Lower lobe of right lung (tissue), 2 donors: ENCODE measurements around the gene TPRG1L. TPM values are rescaled to one million over a fixed set of nuclear protein-coding genes. Genes with fewer than 3 reads are reported as not detected.
"Not testable (repeated sequence)": the region's sequence is repeated elsewhere in the genome, so short reads cannot be mapped to it uniquely, and the experiment has no call there.

Experiments
- ATAC-seq, 2 donors: fragments of 200-7000 bp; cut with Tn5 transposase; one replicate each; pipeline ENCODE4 v1.9.1; 2020 to 2022; ENCODE audit warnings: mild to moderate bottlenecking in 2 of 2, moderate library complexity in 2 of 2
- DNase-seq: peaks from one replicate; pipeline ENCODE4 v3.0.0-alpha.2; 2020
- H3K27ac ChIP-seq: fragments of 200-600 bp; one replicate; pipeline ENCODE4 v1.8.0; 2022
- H3K27me3 ChIP-seq: fragments of 200-600 bp; one replicate; pipeline ENCODE4 v1.8.0; 2022; ENCODE audit warnings: low read depth
- H3K36me3 ChIP-seq: fragments of 200-600 bp; one replicate; pipeline ENCODE4 v1.8.0; 2022; ENCODE audit warnings: mild to moderate bottlenecking
- H3K4me1 ChIP-seq: fragments of 200-600 bp; one replicate; pipeline ENCODE4 v1.8.0; 2022
- H3K4me3 ChIP-seq: fragments of 200-600 bp; one replicate; pipeline ENCODE4 v1.8.0; 2022; ENCODE audit warnings: mild to moderate bottlenecking
- H3K9me3 ChIP-seq: fragments of 200-600 bp; one replicate; pipeline ENCODE4 v1.8.0; 2022
- CTCF ChIP-seq: fragments of 200-600 bp; IDR thresholded peaks from one replicate; pipeline ENCODE4 v1.8.0; 2022; ENCODE audit warnings: antibody characterized with exemption, mild to moderate bottlenecking
- intact Hi-C: fragments of 100-400 bp; cut with DNase I; formaldehyde crosslinking; loops from one replicate; pipeline ENCODE4 v1.11.0; 2022
- total RNA-seq: library from RNA; stranded (reverse); fragmentation: NEBNext Ultra II Directional; extraction: Animal tissue kit (Norgen Biotek cat#: 25700); gene quantifications from one replicate; pipeline ENCODE4 v1.2.1, GENCODE V29; 2021
- donor health status: DM: no; HTN: yes; CAD: no; lungs with severe emphysema.

TPRG1L gene
- total RNA-seq, 1 donor from 2014 or later: 46.1 TPM

- no peak for TF ChIP-seq CTCF
- ATAC-seq (no peak), DNase-seq (no peak)
- Histone ChIP-seq H3K27ac (no peak overlapping the region), H3K4me3 (no peak overlapping the region), H3K9me3 (no peaks in the 10 kb centered on the region), H3K4me1 (peaks cover 11% of the 10 kb centered on the region), H3K27me3 (no peaks in the 10 kb centered on the region), H3K36me3 (no peaks in the 10 kb centered on the region)
- intact Hi-C loops: no loop called here
Observed at GRCh38 chr1:3578433-3578805, 46.4 kb upstream of the TPRG1L start.

GRCh38 chr1:3578906-3579305 is 45.9 kb upstream of the TPRG1L start:
- no peak for ATAC-seq
- Histone ChIP-seq H3K9me3 (no peaks in the 10 kb centered on the region), H3K4me1 (peaks cover 6% of the 10 kb centered on the region), H3K27ac (no peak overlapping the region), H3K4me3 (no peak overlapping the region), H3K36me3 (no peaks in the 10 kb centered on the region), H3K27me3 (no peaks in the 10 kb centered on the region)
- no peak for TF ChIP-seq CTCF
- DNase-seq: no peak
- intact Hi-C loops: no loop called here

- H3K36me3 ChIP-seq: no peaks in the 10 kb centered on the region
- peaks cover 5% of the 10 kb centered on the region for H3K4me1 ChIP-seq
- DNase-seq (no peak), ATAC-seq (no peak)
- H3K27ac ChIP-seq: no peak overlapping the region
- intact Hi-C loops: no loop called here
- no peak overlapping the region for H3K4me3 ChIP-seq
- H3K9me3 ChIP-seq: no peaks in the 10 kb centered on the region
- TF ChIP-seq CTCF: no peak
- no peaks in the 10 kb centered on the region for H3K27me3 ChIP-seq
Observed at GRCh38 chr1:3579626-3580025, 45.2 kb upstream of the TPRG1L start.

- peaks cover 5% of the 10 kb centered on the region for H3K4me1 ChIP-seq
- ATAC-seq (no peak), DNase-seq (no peak)
- intact Hi-C loops: no loop called here
- H3K9me3 ChIP-seq: no peaks in the 10 kb centered on the region
- H3K27me3 ChIP-seq: no peaks in the 10 kb centered on the region
- no peak overlapping the region for H3K4me3 ChIP-seq
- no peak overlapping the region for H3K27ac ChIP-seq
- no peak for TF ChIP-seq CTCF
- no peaks in the 10 kb centered on the region for H3K36me3 ChIP-seq
Observed at GRCh38 chr1:3580231-3580630, 44.6 kb upstream of the TPRG1L start.

GRCh38 chr1:3581296-3582036 is 43.3 kb upstream of the TPRG1L start:
- no peak for TF ChIP-seq CTCF

GRCh38 chr1:3583751-3584150 is 41.1 kb upstream of the TPRG1L start:
- ATAC-seq: peak; percentile 54 to 55
- H3K36me3 ChIP-seq, H3K27ac ChIP-seq, H3K4me1 ChIP-seq, H3K9me3 ChIP-seq, intact Hi-C loops, H3K27me3 ChIP-seq, H3K4me3 ChIP-seq: not testable (repeated sequence)
- DNase-seq: peak; percentile 77

More at GRCh38 chr1:3581296-3582036, 43.3 kb upstream of the TPRG1L start:
- Histone ChIP-seq H3K4me1 (peaks cover 5% of the 10 kb centered on the region), H3K9me3 (no peaks in the 10 kb centered on the region), H3K27me3 (no peaks in the 10 kb centered on the region), H3K36me3 (no peaks in the 10 kb centered on the region), H3K4me3 (no peak overlapping the region), H3K27ac (peak overlapping the region; percentile 18)
- DNase-seq: no peak
- no peak for ATAC-seq
- intact Hi-C loops: no loop called here
